ENCODE results near the gene HIVEP3. TPM values are rescaled to one million over a fixed set of nuclear protein-coding genes. Genes with fewer than 3 reads are reported as not detected.
"Not testable (repeated sequence)": the region's sequence is repeated elsewhere in the genome, so short reads cannot be mapped to it uniquely, and the experiment has no call there.

The HIVEP3 gene
- total RNA-seq = 10 to 100 TPM; 26.3 to 27.2 TPM

DNA sequence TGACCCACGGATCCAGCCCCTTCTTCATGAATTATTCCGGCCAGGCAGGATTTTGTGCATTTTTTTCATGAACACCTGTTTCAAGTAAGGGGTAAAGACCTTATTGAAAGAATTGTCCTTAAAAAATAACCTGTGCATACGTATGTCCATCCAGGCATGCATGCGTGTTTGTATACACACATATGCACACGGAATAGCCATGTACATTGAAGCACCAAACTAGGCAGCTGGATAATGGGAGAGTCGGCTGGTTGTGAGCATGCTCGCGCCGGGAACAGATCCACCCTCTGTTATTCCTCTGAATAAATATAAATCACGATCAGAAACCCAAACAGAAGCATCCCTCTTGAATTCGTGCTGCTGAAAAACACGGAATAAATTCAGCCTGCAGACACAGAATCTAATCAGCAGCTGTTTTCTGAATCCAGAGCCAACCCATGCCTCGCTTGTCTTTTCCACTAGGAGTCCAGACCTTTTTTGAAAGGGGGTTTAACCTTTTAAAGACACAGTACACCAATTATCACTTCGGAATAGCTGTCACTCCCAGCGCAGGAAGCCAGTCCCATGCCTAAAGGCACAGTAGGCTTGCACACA lies at the start of gene HIVEP3:
Gene HIVEP3 (minus strand): TSS at position 473 of the 594 bp plus-strand sequence.
- POLR2A ChIA-PET = no interaction called here
- CTCF ChIA-PET = interaction anchor here (0.9 to 2.1 kb wide), 5 partner anchors 19 to 344 kb away, joined by 3 to 5 read pairs (median 4); no protein-coding TSS in a partner anchor

- CTCF ChIA-PET = no interaction called here
- POLR2A ChIA-PET = no interaction called here
Observed at GRCh38 chr1:41964400-41964799, 45.7 kb upstream of the HIVEP3 start.

DNA sequence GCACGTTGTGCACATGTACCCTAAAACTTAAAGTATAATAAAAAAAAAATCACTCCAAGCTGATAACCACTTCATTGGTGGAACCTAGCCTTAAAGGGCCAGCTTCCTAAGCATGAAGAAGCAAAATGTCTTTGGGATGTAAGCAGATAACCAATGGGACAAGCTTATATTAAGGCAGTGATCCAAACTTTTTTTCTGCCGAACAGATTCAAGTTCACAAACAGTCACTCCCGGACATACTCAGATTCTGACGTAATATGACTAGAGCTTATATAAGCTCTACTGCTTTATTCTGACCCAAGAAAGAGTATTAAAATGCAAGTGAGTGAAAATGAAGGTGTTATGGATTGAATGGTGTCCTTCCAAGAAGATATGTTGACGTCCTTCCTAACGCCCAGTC lies 44.9 kb upstream of the HIVEP3 start:
- POLR2A ChIA-PET = no interaction called here
- CTCF ChIA-PET = no interaction called here

GRCh38 chr1:41958015-41958673 lies 39.4 kb upstream of the HIVEP3 start:
- ChIA-PET POLR2A (no interaction called here), CTCF (no interaction called here)

DNA sequence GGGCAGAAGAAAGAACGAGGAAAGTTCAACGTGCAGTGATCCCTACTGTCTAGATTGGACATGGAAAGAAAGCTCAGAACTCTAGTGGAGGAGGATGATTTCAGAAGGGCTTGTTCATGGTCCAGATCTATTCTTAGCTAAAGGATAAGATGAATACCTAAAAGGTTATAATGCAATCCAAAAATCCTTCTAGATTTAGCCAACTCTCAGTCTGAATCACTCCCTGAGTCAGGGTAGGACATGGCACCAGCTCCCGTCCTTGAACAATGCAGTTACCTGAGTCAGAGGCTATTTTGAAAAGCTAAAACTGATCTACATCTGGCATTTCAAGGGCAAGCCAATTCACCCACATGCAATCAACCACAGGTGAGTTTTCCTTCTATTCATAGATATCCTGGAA lies 38.8 kb upstream of the HIVEP3 start:
- POLR2A ChIA-PET = no interaction called here
- CTCF ChIA-PET = no interaction called here

DNA sequence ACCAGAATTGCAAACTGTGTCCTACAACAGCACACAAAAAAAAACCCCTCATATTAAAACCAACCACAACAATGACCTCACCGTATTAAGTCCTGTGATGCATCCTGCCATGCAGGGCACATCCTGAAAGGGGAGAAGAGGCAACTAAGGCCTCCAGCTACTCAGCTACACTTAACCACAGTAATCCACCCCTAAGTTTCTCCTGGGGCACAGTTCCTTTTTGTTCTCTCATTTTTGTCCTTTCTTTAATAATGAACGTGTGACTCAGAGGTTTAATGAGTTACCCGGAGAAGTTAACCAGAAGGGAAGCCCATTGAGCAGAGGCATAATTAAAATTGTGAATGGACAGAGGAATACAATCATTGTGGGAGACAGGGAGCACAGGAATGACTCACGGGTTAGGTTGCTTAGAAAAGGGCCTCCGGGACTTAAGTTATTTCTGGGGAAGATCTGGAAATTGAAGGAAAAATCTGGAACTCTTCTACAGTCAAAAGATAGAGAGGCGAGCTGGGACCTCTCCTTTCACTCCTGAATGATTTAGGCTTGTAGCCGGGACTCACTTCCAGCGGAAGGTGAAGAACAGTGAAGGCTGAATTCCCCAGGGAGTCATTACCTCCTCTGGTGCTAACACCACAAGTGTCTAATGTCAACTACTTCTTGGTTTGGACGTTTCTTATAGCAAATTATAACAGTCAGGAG lies 36.9 kb upstream of the HIVEP3 start:
- POLR2A ChIA-PET = no interaction called here
- CTCF ChIA-PET = no interaction called here

- ChIA-PET CTCF (no interaction called here), POLR2A (interaction anchor here (0.5 kb wide), 1 partner anchor 42 kb away, joined by 3 read pairs; no protein-coding TSS in a partner anchor)
Observed at GRCh38 chr1:41954533-41954944, 35.8 kb upstream of the HIVEP3 start.

GRCh38 chr1:41953291-41953690 lies 34.6 kb upstream of the HIVEP3 start:
- ChIA-PET POLR2A (no interaction called here), CTCF (no interaction called here)

- ChIA-PET POLR2A (no interaction called here), CTCF (no interaction called here)
Observed at GRCh38 chr1:41952208-41952607, 33.5 kb upstream of the HIVEP3 start.

- CTCF ChIA-PET = not testable (repeated sequence)
- POLR2A ChIA-PET = interaction anchor here (0.7 kb wide), 1 partner anchor 213 kb away, joined by 3 read pairs; no protein-coding TSS in a partner anchor
Observed at GRCh38 chr1:41951492-41951891, 32.8 kb upstream of the HIVEP3 start.

DNA sequence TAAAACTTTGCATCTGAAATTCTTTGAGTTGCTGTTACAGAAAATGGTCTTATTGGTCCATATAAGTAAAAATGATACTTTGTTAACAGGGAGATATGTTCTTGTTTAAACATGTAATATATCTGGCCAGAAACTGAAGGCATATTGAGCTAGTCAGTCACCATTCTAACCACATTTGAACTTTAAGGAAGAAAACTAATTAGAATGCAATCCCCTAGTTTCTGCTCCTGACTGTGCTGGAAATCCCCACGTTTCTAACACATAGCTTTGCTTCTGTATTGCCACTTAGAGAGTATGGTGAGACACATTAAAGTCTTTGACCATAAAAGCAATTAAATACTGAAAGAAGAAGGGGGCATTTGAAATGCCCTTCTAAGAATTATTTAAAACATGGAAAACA lies 32.1 kb upstream of the HIVEP3 start:
- CTCF ChIA-PET = no interaction called here

DNA sequence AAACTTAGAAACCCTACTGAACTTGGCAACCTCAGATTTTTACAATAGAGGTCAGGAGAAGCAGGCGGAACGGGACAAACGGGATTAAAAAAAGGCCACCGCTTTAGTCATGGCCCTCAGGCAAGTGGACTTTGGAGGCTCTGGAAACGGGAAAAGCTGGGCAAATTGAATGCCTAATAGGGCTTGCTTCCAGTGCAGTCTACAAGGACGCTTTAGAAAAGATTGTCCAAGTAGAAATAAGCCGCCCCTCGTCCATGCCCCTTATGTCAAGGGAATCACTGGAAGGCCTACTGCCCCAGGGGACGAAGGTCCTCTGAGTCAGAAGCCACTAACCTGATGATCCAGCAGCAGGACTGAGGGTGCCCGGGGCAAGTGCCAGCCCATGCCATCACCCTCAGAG lies 27.2 kb upstream of the HIVEP3 start:
- POLR2A ChIA-PET, CTCF ChIA-PET: not testable (repeated sequence)

More for the DNA sequence above, 32.1 kb upstream of the HIVEP3 start:
- POLR2A ChIA-PET = interaction anchor here (0.7 kb wide), 1 partner anchor 212 kb away, joined by 3 read pairs; no protein-coding TSS in a partner anchor

DNA sequence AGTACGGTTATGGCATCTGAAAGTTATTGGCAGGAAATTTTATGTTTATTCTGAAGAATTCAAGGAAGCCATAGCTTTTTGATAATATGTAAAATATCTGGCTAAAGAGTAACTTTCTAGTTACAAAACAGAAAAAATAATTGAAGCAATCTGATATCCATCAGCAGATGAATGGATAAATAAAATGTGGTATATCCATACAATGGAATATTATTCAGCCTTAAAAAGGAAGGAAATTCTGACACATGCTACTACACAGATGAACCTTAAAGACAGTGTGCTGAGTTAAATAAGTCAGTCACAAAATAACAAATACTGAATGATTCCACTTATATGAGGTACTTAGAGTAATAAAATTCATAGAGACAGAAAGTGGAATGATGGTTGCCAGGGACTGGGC lies 25.0 kb upstream of the HIVEP3 start:
- CTCF ChIA-PET = no interaction called here
- POLR2A ChIA-PET = no interaction called here

DNA sequence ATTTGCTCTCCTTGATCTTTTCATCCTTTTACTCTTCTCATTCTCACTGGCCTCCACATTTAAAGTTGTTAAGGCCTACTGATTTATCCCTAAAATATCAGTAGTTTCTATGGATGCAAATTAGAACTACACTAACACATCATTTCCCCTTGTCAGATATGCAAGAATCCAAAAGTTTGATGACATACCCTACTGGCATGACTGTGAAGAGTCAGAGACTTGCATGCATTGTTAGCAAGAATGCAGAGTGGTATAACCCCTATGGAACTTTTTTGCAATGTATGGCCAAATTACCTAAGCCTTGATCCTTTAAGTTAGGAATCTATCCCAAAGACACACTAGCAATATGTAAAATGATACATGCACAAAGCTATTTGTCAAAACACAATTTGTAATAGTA lies 23.6 kb upstream of the HIVEP3 start:
- ChIA-PET POLR2A (no interaction called here), CTCF (no interaction called here)

GRCh38 chr1:41941381-41941780 lies 22.7 kb upstream of the HIVEP3 start:
- POLR2A ChIA-PET = no interaction called here
- CTCF ChIA-PET = no interaction called here

DNA sequence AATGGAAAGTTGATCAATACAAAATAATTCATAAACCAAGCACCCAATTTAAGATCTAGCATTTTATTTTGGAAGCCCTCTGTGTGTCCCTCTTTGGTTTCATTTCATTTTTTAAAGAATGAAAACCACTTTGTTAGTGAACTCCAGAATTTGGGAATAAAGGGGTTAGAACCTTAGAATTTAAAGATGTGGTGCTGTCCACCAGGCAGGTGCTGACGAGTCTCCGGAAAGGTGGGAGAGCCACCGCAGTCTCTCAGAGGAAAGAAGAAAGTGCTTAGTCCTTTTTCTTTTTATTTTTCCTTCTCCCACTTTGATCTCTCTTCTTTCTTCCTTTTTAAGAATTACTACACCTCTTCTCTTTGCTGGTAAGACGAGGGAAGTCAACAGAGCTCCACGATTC lies 20.5 kb upstream of the HIVEP3 start:
- ChIA-PET POLR2A (no interaction called here), CTCF (no interaction called here)

DNA sequence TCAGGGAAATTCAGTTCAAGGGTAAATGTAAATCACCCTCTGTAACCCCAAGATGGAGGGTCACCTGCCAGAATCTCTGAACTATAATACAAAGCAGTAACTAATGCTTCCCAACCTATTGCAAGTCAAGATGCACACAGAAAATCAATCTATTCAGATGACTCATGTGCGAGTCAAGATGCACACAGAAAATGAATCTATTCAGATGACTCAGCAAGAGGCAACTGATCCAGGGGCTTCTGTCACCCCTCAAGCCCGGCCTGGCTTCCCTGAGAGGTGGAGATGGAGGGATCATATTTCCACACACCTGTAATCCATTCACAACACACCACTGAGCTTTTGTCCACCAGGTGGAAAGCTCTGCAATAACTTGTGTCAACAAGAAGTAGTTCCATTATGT lies 17.4 kb upstream of the HIVEP3 start:
- ChIA-PET CTCF (interaction anchor here (0.6 kb wide), 1 partner anchor 43 kb away, joined by 6 read pairs; no protein-coding TSS in a partner anchor), POLR2A (no interaction called here)

- POLR2A ChIA-PET = no interaction called here
- CTCF ChIA-PET = no interaction called here
Observed at GRCh38 chr1:41935226-41935625, 16.5 kb upstream of the HIVEP3 start.

DNA sequence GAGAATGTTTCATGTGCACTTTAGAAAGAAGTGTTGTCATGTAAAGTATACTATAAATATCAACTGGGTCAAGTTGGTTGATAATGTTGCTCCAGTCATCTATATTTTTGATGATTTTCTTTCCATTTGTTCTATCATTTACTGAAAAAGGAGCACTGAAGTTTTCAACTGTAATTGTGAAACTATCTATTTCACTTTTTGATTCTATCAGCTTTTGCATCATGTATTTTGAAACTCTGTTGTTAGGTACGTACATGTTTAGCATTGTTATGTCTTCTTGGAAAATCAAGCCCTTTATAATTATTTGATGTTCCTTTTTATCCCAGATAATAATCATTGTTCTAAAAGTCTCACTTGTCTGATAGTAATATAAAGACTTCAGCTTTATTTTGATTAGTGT lies 14.4 kb upstream of the HIVEP3 start:
- ChIA-PET POLR2A (no interaction called here), CTCF (interaction anchor here (1.0 kb wide), 1 partner anchor 37 kb away, joined by 3 read pairs; no protein-coding TSS in a partner anchor)

DNA sequence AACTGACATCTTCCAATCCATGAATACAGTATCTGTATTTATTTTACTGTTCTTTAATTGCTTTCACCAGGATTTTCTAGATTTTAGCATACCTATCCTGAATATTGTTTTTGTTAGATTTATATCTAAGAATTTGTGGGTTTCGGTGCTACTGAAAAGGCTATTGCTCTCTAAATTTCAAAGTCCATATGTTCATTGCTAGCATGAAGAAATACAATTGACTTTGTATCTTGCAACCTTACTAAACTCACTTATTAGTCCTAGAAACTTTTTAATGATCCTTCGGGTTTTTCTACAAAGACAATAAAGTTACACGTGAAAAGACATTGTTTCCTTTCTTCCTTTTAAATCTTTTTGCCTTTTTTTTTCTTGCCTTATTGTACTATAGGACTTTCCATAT lies 12.9 kb upstream of the HIVEP3 start:
- ChIA-PET CTCF (no interaction called here), POLR2A (no interaction called here)

GRCh38 chr1:41927118-41927517 lies 8.4 kb upstream of the HIVEP3 start:
- ChIA-PET CTCF (no interaction called here), POLR2A (no interaction called here)

Measured in activated CD8-positive, alpha-beta memory T cell treated with anti-CD3 and anti-CD28 coated beads for 36 hours (primary cell).